ENCODE measurements around the gene SPRN.
"Not testable (repeated sequence)": the region's sequence is repeated elsewhere in the genome, so short reads cannot be mapped to it uniquely, and the experiment has no call there.

SPRN gene

DNA sequence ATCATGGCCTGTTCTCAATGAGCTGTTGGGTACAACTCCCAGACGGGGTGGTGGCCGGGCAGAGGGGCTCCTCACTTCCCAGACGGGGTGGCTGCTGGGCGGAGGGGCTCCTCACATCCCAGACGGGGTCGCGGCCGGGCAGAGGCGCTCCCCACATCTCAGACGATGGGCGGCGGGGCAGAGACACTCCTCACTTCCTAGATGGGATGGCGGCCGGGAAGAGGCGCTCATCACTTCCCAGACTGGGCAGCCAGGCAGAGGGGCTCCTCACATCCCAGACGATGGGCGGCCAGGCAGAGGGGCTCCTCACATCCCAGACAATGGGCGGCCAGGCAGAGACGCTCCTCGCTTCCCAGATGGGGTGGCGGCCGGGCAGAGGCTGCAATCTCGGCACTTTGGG, 10.0 kb downstream of the SPRN start:
- not testable (repeated sequence) for H3K4me3 ChIP-seq (ENCODE audit: low read depth, low read length); DNase-seq (ENCODE audit: low read depth)

DNA sequence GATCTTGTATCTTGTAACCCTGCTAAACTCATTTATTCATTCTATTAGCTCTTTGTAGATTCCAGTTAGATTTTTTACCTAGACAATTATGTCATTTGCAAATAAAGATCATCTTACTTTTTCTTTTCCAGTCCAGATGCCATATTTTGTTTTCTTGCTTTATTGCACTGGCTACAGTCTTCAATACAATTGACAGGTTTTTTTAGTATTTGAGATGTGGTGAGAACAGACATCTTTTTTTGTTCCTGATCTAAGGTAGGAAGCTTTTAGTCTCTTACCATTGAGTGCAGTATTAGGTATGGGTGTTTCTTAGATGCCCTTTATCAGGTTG, 12.1 kb downstream of the SPRN start:
- H3K4me3 ChIP-seq (ENCODE audit: low read depth, low read length), result no peak overlapping the region
- no peak for DNase-seq (ENCODE audit: low read depth)

DNA sequence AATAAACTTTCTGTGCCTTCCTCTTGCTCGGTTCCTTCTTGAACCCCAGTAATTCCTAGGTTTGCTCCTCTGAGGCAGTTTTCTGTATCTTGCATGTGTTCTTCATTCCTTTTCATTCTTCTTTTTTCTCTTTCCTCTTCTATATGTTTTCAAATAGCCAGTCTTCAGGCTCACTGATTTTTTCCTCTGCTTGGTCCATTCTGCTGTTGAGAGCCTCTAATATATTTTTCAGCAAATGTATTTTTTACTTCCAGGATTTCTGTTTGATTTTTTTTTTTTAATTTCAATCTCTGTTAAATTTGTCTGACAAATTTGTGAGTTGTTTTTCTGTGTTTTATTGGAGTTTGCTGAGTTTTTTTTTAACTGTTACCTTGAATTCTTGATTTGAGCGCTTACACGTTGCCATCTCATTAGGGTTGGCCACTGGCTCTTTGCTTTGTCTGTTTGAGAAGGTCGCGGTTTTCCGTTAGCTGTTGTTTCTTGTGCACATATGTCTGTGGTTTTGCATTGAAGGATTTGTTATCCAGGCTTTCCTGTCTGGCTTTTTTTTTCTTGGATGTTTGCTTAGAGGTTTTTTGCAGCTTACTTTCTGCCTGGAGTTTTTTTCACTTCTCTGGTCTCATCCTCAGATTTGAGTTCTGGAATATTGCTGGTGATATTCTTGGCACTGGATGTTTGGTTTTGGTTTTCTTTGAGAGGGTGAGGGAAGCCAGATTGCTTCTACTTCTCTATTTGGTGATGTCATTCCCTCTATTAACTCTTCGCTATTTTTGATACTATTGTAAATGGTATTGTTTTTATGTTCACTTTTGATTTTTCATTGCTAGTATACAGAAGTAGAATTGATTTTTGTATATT, 12.7 kb downstream of the SPRN start:
- no peak for DNase-seq (ENCODE audit: low read depth)

DNA sequence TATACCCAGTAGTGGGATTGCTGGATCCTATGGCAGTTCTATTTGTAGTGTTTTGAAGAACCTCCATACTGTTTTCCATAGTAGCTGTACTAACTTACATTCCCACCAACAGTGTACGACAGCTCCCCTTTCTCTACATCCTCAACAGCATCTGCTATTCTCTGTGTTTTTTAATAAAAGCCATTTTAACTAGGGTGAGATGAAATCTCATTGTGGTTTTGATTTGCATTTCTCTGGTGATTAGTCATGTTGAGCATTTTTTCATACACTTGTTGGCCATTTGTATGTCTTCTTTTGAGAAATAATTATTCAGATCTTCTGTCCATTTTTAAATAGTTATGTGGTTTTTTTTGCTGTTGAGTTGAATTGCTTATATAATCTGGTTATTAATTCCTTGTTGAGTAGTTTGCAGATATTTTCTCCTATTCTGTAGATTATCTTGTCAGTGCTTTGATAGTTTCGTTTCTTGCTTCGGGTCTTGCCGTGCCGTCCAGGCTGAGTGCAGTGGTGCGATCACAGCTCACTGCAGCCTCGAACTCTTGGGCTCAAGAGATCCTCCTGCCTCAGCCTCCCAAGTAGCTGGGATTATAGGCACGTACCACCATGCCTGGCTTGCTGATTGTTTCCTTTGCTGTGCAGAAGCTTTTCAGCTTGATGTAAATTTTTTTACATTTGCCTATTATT, 18.4 kb downstream of the SPRN start:
- no peak for DNase-seq (ENCODE audit: low read depth)
- H3K4me3 ChIP-seq (ENCODE audit: low read depth, low read length), result no peak overlapping the region

More for the DNA sequence above, 12.7 kb downstream of the SPRN start:
- H3K4me3 ChIP-seq (ENCODE audit: low read depth, low read length), result no peak overlapping the region

DNA sequence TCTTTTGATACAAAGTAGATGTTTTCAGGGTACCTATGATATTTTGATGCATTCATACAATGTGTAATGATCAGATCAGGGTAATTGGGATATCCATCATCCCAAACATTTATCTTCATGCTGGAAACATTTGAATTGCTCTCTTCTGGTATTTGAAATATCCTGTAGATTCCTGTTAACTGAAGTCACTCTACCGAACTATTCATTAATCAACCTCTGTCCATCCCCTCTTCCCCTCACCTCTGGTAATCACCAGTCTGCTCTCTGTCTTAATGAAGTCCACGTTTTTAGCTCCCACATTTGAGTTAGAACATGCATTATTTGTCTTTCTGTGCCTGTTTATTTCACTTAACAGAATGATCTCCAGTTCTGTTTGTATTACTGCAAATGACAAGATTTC, 19.2 kb downstream of the SPRN start:
- DNase-seq (ENCODE audit: low read depth), result no peak
- no peak overlapping the region for H3K4me3 ChIP-seq (ENCODE audit: low read depth, low read length)

DNA sequence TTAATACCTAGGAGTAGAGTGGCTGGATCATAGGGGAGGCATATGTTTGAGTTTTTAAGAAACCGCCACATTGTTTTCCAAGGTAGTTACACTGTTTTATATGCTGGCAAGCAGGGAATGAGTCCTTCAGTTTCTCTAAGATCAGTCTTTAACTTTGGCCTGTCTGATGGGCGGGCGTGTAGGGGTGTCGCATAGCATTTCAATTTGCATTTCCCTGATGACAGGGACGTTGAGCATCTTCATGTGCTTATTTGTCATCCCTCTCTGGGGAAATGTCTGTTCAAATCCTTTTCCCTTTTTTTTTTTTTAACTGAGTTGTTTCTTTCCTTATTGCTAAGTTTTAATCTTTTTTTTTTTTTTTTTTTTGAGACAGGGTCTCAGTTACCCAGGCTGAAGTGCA, 20.6 kb downstream of the SPRN start:
- no peak overlapping the region for H3K4me3 ChIP-seq (ENCODE audit: low read depth, low read length)
- no peak for DNase-seq (ENCODE audit: low read depth)

DNA sequence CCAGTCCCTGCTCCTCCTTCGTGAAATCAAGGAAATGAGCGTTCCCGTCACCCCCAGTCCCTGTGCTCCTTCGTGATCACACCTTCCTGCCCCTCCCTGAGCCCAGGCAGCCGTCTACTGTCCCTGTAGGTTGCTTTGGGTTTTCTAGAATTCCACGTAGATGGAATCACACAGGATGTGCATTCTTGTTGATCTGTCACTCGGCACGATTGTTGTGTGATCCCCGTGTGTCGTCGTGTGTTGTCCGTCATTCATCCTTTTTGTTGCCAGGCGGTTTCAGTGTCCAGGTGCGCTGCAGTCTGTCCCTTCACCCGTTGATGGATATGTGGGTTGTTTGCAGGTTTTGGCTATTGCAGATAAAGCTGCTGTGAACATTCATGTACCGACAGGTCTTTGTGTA, 21.1 kb downstream of the SPRN start:
- no peak for DNase-seq (ENCODE audit: low read depth)
- no peak overlapping the region for H3K4me3 ChIP-seq (ENCODE audit: low read depth, low read length)

GRCh38 chr10:133401981-133402725, 22.3 kb downstream of the SPRN start:
- H3K4me3 ChIP-seq (ENCODE audit: low read depth, low read length), result no peak overlapping the region
- no peak for DNase-seq (ENCODE audit: low read depth)

GRCh38 chr10:133401500-133401899, 22.9 kb downstream of the SPRN start:
- no peak overlapping the region for H3K4me3 ChIP-seq (ENCODE audit: low read depth, low read length)
- DNase-seq (ENCODE audit: low read depth), result no peak

DNA sequence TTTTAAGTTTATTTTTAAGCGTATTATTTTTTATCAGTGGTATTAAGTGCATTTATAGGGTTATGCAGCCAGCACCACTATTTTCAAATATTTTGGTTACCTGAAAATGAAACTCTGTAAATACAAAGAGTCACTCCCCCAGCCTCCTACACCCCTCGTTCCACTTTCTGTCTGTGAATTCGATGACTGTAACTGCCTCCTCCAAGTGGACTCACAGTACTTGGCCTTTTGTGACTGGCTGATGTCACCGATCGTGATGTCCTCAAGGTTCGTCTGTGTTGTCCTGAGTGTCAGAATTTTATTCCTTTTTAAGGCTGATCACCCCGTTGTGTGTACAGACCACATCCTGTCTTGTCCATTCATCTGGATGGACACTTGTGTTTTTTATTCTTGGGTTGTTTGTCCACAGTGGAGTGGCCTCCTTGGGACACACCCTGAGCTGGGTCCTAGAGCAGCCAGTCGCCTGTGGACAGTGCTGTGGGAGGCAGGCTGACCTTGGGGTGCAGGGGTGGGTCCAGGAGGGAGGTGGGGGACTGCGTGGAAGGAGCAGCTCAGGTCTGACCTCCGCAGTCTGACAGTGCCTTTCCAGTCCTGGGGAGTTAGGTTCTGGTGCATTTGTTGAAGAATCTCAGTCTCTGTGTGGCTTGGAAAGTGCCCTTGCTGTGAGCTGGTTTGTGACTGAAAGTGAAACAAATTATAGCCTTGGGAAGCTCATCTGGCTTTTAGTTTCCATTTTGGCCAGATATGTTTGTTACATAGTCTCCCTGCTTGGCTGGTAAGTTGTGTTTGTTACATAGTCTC, 23.6 kb downstream of the SPRN start:
- H3K4me3 ChIP-seq (ENCODE audit: low read depth, low read length), result no peak overlapping the region
- DNase-seq (ENCODE audit: low read depth), result no peak

- no peak for DNase-seq (ENCODE audit: low read depth)
- H3K4me3 ChIP-seq (ENCODE audit: low read depth, low read length), result no peak overlapping the region
Measured at GRCh38 chr10:133399123-133399601, 25.3 kb downstream of the SPRN start.

DNA sequence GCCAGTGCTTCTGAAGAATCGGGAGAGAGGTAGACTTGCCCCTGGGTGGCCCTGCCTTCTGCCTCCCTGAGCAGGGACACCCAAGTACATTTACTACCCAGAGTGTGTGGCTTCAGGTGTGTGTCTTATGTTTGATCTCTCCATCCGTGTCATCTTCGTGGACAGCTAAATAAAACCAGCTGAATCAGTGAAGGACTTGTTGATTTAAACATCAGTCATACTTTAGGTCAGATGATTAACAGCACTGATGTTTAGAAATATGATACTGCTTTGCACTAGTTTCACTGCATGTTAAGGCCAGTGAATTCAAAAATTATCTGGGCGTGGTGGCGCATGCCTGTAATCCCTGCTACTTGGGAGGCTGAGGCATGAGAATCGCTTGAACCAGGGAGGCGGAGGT, 26.5 kb downstream of the SPRN start:
- DNase-seq (ENCODE audit: low read depth), result no peak
- no peak overlapping the region for H3K4me3 ChIP-seq (ENCODE audit: low read depth, low read length)

- DNase-seq (ENCODE audit: low read depth), result no peak
Measured at GRCh38 chr10:133396035-133396624, 28.3 kb downstream of the SPRN start.

GRCh38 chr10:133394801-133395221, 29.6 kb downstream of the SPRN start:
- no peak for DNase-seq (ENCODE audit: low read depth)
- H3K4me3 ChIP-seq (ENCODE audit: low read depth, low read length), result peak overlapping the region; percentile 96

More at GRCh38 chr10:133396035-133396624, 28.3 kb downstream of the SPRN start:
- H3K4me3 ChIP-seq (ENCODE audit: low read depth, low read length), result no peak overlapping the region

GRCh38 chr10:133394064-133394663, 30.3 kb downstream of the SPRN start, which contains the start of gene MTG1:
Gene MTG1 (plus strand): TSS chr10:133394157. CDS start chr10:133394221, 64 bp downstream.
- DNase-seq (ENCODE audit: low read depth), result peak; percentile 65
- H3K4me3 ChIP-seq (ENCODE audit: low read depth, low read length), result peak within 1 kb of the TSS; percentile 96

DNA sequence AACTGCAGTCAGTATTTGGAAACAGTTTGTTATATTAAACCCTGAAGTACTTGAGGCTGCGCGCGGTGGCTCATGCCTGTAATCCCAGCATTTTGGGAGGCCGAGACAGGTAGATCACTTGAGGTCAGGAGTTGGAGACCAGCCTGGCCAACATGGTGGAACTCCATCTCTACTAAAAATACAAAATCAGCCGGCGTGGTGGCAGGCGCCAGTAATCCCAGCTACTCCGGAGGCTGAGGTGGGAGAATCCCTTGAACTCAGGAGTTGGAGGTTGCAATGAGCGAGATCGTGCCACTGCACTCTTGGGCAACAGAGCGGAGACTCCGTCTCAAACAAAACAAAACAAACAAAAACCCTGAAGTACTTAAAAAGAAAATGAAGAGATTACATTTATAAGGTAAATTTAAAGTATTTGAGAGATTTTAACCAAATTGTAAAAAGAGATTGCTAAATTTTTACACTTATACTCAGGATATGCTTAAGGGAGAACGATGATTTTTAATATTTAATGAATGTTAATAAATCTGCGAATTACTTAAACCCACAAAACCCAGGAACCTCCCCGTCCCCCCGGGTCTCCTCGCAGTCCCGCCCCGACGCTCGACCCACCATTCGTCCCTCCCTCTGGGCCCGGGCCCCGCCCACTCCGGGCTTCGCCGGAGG, 30.9 kb downstream of the SPRN start:
- DNase-seq (ENCODE audit: low read depth), result no peak

DNA sequence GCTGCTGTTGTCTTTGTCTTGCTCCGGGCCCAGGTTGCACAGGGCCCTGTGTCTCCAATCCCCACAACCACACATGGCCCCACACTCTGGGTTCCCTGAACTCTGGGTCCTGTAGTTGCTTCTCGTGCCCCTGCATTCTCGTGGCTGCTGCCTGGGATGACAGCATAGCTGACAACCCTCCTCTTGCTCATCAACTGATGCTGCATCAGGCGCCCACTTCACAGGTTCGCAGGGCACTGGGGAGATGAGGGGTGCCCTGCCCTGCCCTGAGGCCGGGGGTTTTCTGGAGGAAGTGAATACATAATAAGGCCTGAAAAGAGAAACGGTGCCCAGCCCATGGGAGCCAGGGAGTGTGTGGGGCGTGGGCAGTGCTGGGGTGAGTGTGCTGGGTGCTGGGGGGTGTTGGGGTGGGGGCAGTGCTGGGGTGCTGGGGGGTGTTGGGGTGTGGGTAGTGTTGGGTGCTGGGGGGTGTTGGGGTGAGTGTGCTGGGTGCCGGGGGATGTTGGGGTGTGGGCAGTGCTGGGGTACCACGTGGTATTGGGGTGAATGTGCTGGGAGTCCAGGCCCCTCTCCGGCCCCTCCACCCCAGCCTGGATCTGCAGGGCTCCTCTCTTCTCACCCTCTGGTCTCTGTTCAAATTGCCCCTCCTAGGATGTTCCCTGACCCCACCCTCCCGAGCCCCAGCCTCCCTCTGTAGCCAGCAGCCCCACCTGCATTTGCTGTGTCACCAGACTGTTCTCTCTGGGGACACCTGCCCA, 32.5 kb downstream of the SPRN start:
- H3K4me3 ChIP-seq (ENCODE audit: low read depth, low read length), result no peak overlapping the region
- DNase-seq (ENCODE audit: low read depth), result no peak

More for the DNA sequence above, 30.9 kb downstream of the SPRN start:
- peak overlapping the region; percentile 96 for H3K4me3 ChIP-seq (ENCODE audit: low read depth, low read length)
